SK-N-SH treated with all-trans-retinoic acid at 6 μM for 48 hours (cell line): Measurements from ENCODE around the gene AHCY.
"Not testable (repeated sequence)": the region's sequence is repeated elsewhere in the genome, so short reads cannot be mapped to it uniquely, and the experiment has no call there.

Experiments
- ATAC-seq: fragments of 200-7000 bp; cut with Tn5 transposase; 3 replicates; pipeline ENCODE4 v1.9.1; 2020; ENCODE audit warnings: mild to moderate bottlenecking, moderate library complexity
- ARNTL ChIP-seq: fragments of 450-650 bp; formaldehyde crosslinking; IDR thresholded peaks from 2 replicates; pipeline ENCODE4 v1.5.0; 2020; ENCODE audit warnings: low read depth, mild to moderate bottlenecking, moderate library complexity, borderline replicate concordance
- BACH2 ChIP-seq: fragments of 250-450 bp; sonication (Bioruptor Pico); IDR thresholded peaks from 2 replicates; pipeline ENCODE4 v1.9.0; 2021; ENCODE audit warnings: mild to moderate bottlenecking, borderline replicate concordance
- CREB5 ChIP-seq: fragments of 250-450 bp; sonication (Bioruptor Pico); IDR thresholded peaks from 2 replicates; pipeline ENCODE4 v1.5.1; 2020; ENCODE audit warnings: low read depth, mild to moderate bottlenecking, moderate library complexity
- CSDC2 ChIP-seq: fragments of 250-450 bp; sonication (Bioruptor Pico); IDR thresholded peaks from 2 replicates; pipeline ENCODE4 v1.5.0; 2020; ENCODE audit warnings: mild to moderate bottlenecking, moderate library complexity
- CSRNP3 ChIP-seq: fragments of 250-450 bp; sonication (Bioruptor Pico); IDR thresholded peaks from 2 replicates; pipeline ENCODE4 v1.5.1; 2021; ENCODE audit warnings: mild to moderate bottlenecking, moderate library complexity
- ESRRG ChIP-seq: fragments of 250-450 bp; sonication (Bioruptor Pico); IDR thresholded peaks from 2 replicates; pipeline ENCODE4 v1.6.1; 2021; ENCODE audit warnings: mild to moderate bottlenecking
- GLIS3 ChIP-seq: fragments of 250-450 bp; sonication (Bioruptor Pico); IDR thresholded peaks from 2 replicates; pipeline ENCODE4 v1.5.0; 2020; ENCODE audit warnings: mild to moderate bottlenecking, moderate library complexity
- ISL1 ChIP-seq: fragments of 250-450 bp; sonication (Bioruptor Pico); IDR thresholded peaks from 2 replicates; pipeline ENCODE4 v2.1.2; 2022; ENCODE audit warnings: mild to moderate bottlenecking, moderate library complexity
- OSR1 ChIP-seq: fragments of 250-450 bp; sonication (Bioruptor Pico); IDR thresholded peaks from 2 replicates; pipeline ENCODE4 v1.8.0; 2022; ENCODE audit warnings: moderate library complexity, mild to moderate bottlenecking, inconsistent platforms
- PATZ1 ChIP-seq: fragments of 250-450 bp; sonication (Bioruptor Pico); IDR thresholded peaks from 2 replicates; pipeline ENCODE4 v1.8.0; 2020; ENCODE audit warnings: mild to moderate bottlenecking, moderate library complexity, borderline replicate concordance
- POU6F1 ChIP-seq: fragments of 250-450 bp; sonication (Bioruptor Pico); IDR thresholded peaks from 2 replicates; pipeline ENCODE4 v1.8.0; 2021; ENCODE audit warnings: low read depth, mild to moderate bottlenecking, moderate library complexity, borderline replicate concordance
- PPARA ChIP-seq: fragments of 250-450 bp; sonication (Bioruptor Pico); IDR thresholded peaks from 2 replicates; pipeline ENCODE4 v1.5.0; 2020; ENCODE audit warnings: mild to moderate bottlenecking, borderline replicate concordance
- RARB ChIP-seq: fragments of 250-450 bp; sonication (Bioruptor Pico); IDR thresholded peaks from 2 replicates; pipeline ENCODE4 v1.8.0; 2021; ENCODE audit warnings: mild to moderate bottlenecking, moderate library complexity
- SNAI2 ChIP-seq: fragments of 250-450 bp; sonication (Bioruptor Pico); IDR thresholded peaks from 2 replicates; pipeline ENCODE4 v1.5.0; 2020; ENCODE audit warnings: mild to moderate bottlenecking, moderate library complexity
- TCF4 ChIP-seq: fragments of 250-450 bp; sonication (Bioruptor Pico); IDR thresholded peaks from 2 replicates; pipeline ENCODE4 v1.8.0; 2021; ENCODE audit warnings: mild to moderate bottlenecking, moderate library complexity, borderline replicate concordance
- TOX ChIP-seq: fragments of 250-450 bp; sonication (Bioruptor Pico); IDR thresholded peaks from 2 replicates; pipeline ENCODE4 v1.8.0; 2021; ENCODE audit warnings: mild to moderate bottlenecking, moderate library complexity, borderline replicate concordance
- TSHZ2 ChIP-seq: fragments of 250-450 bp; sonication (Bioruptor Pico); IDR thresholded peaks from 2 replicates; pipeline ENCODE4 v1.5.0; 2020; ENCODE audit warnings: mild to moderate bottlenecking, moderate library complexity
- ZC3H10 ChIP-seq: fragments of 250-450 bp; sonication (Bioruptor Pico); IDR thresholded peaks from 2 replicates; pipeline ENCODE4 v1.5.1; 2021; ENCODE audit warnings: mild to moderate bottlenecking, moderate library complexity
- ZFP3 ChIP-seq: fragments of 250-450 bp; sonication (Bioruptor Pico); IDR thresholded peaks from 2 replicates; pipeline ENCODE4 v1.5.0; 2020; ENCODE audit warnings: mild to moderate bottlenecking, moderate library complexity
- ZFP30 ChIP-seq: fragments of 450-650 bp; formaldehyde crosslinking; IDR thresholded peaks from 2 replicates; pipeline ENCODE4 v1.5.0; 2022; ENCODE audit warnings: mild to moderate bottlenecking, moderate library complexity
- ZNF565 ChIP-seq: fragments of 450-650 bp; formaldehyde crosslinking; conservative IDR thresholded peaks from 2 replicates; pipeline ENCODE4 v1.5.0; 2020; ENCODE audit warnings: low read depth, mild to moderate bottlenecking, moderate library complexity
- ZNF70 ChIP-seq: fragments of 450-650 bp; formaldehyde crosslinking; IDR thresholded peaks from 2 replicates; pipeline ENCODE4 v1.5.0; 2020; ENCODE audit warnings: mild to moderate bottlenecking, moderate library complexity

AHCY gene

GRCh38 chr20:34299556-34300255 is 3.4 kb downstream of the AHCY start:
- no peak for TF ChIP-seq SNAI2 (CRISPR knock-in tag)
- no peak for TF ChIP-seq TCF4 (CRISPR knock-in tag)
- TF ChIP-seq BACH2 (CRISPR knock-in tag), result no peak
- no peak for TF ChIP-seq RARB
- no peak for TF ChIP-seq ZFP3 (CRISPR knock-in tag)
- TF ChIP-seq PPARA (CRISPR knock-in tag), result no peak
- TF ChIP-seq ESRRG (CRISPR knock-in tag), result no peak
- no peak for TF ChIP-seq POU6F1 (CRISPR knock-in tag)
- TF ChIP-seq OSR1 (CRISPR knock-in tag), result no peak
- no peak for TF ChIP-seq ARNTL (CRISPR knock-in tag)
- no peak for TF ChIP-seq CREB5
- TF ChIP-seq GLIS3 (CRISPR knock-in tag), result no peak
- TF ChIP-seq PATZ1 (CRISPR knock-in tag), result no peak
- no peak for TF ChIP-seq TOX
- TF ChIP-seq ZFP30 (CRISPR knock-in tag), result no peak
- no peak for TF ChIP-seq CSDC2
- TF ChIP-seq ZNF565 (CRISPR knock-in tag), result no peak
- TF ChIP-seq ZC3H10, result no peak
- TF ChIP-seq ISL1, result no peak
- ATAC-seq, result no peak

- not testable (repeated sequence) for ATAC-seq
Measured at GRCh38 chr20:34298294-34298784, 4.8 kb downstream of the AHCY start.

GRCh38 chr20:34296468-34296867 is 6.7 kb downstream of the AHCY start:
- no peak for ATAC-seq
- TF ChIP-seq ZNF565 (CRISPR knock-in tag) (no peak), POU6F1 (CRISPR knock-in tag) (no peak), BACH2 (CRISPR knock-in tag) (no peak), TSHZ2 (no peak), ISL1 (no peak), ZNF70 (CRISPR knock-in tag) (no peak), OSR1 (CRISPR knock-in tag) (no peak), PATZ1 (CRISPR knock-in tag) (no peak), PPARA (CRISPR knock-in tag) (no peak), ESRRG (CRISPR knock-in tag) (no peak), CSRNP3 (CRISPR knock-in tag) (no peak), TOX (no peak)
